ENCODE results near the gene MSLN.

- TF ChIP-seq CTCF (IDR thresholded peaks at IDR 0.05) (peak; percentile 54 to 87 (median 76)), POLR2A (IDR thresholded peaks at IDR 0.05) (no peak), POLR2AphosphoS5 (IDR thresholded peaks at IDR 0.05) (peak; percentile 10)
Measured at GRCh38 chr16:785563-786535, 25.3 kb downstream of the MSLN start.
